T follicular helper cell (primary cell): Measurements from ENCODE around the gene PFN3.

Experiments
- DNase-seq: peaks from one replicate; pipeline ENCODE4 v3.0.0-alpha.2; 2020; ENCODE audit warnings: low read depth

Gene PFN3

DNA sequence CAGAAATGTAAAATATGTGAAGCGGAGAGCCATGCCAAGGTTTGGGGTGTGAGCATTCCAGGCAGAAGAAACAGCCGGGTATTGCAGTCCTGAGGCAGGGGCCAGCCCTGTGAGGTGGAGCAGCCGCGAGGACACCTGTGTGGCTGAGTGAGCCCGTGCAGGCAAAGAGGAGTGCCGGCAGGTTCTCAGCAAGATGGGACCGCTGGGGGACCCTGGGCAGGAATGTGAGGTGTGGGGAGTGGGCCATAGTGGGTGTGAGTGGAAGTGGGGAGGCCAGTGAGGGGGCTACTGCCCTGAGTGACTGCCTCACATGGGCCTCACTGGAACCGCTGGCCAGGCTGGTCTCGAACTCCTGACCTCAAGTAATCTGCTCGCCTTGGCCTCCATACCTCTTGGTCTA lies 38.0 kb upstream of the PFN3 start:
- DNase-seq: no peak

DNA sequence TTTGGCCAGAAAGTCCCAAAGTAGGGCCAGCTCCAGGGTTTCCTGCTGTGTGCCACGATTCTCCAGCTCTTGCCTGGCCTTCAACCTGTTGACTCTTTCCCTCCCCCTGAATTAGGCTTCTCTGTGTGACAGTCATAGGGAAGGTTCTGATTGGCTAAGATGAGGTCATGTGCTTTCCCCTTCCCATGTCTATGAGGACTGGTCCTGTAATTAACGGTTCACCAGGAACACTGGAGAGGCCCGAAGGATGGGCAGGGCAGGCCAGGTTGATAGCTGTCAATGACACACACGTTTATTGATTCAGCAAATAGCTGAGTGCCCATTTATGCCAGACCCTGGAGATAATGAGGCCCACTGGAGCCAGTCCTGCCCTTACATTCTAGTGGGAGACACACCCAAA lies 37.2 kb upstream of the PFN3 start:
- DNase-seq: no peak

DNA sequence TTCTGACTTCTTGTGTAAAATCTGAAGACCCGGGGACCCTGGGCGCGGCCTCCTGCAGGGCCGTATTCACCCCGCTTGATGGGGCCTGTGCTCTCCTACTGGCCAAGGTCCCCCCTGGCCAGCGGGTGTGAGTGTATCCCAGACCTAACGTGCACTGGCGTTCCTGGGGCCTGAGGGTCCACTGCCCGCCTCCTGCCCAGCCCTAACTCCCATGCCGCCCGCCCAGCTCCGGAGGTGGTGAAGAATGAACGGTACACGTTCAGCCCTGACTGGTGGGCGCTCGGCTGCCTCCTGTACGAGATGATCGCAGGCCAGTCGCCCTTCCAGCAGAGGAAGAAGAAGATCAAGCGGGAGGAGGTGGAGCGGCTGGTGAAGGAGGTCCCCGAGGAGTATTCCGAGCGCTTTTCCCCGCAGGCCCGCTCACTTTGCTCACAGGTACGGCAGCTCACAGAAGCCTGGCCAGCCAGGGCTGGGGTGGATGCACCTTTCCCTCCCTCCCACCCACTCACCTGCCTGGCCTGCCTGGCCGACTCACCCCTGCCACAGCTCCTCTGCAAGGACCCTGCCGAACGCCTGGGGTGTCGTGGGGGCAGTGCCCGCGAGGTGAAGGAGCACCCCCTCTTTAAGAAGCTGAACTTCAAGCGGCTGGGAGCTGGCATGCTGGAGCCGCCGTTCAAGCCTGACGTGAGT lies 35.5 kb upstream of the PFN3 start:
- no peak for DNase-seq

DNA sequence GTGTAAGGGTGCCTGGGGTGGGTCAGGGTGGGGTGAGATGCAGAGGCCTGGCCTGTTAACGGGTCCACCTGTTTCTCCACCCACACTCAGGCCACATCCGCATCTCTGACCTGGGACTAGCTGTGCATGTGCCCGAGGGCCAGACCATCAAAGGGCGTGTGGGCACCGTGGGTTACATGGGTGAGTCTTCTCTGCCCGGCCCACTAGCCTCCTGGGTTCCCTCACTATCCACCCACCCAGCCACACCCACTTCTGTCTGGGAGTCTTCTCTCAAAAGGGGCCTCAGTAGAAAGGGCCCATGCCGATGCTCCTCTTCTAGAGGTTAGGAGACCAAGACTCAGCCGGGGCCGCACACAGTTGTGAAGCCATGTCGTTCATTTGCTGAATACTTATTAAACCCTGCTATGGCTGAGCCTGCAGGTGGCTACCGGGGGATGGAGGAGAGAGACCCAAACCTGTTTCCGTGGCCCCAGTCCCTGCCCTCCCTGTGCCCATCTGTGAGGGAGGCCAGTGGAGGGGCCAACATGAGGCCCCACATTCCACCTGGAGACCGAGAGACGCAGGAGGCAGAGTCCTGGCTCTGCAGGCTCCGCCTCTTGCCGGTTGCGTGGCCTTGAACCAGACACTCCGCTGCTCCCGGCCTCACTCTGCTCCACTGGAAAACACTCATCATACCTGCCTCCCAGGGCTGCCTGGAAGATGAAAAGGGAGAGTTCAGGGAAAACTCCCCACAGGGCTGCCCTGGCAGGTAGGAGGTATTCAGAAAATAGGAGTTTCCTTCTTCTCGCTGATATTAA lies 34.7 kb upstream of the PFN3 start:
- no peak for DNase-seq

DNA sequence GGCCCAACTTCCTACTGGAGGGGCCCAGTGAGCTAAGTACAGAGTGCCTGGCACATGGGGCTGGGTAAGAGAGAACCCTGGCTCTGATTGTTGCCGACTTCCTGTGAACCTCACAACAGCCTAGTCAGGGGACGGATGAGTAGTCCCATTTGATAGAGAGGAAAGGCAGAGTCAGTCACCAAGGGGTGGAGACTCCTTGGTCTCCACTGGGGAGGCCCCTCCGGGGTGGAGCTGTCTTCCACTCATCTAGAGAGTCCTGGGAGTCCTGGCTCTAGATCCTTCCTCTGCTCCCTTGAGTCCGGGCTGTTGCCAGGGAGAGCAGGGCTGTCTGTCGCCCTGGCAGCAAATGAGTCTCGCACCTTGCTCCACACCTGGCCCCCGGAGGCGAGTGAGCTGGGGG lies 34.0 kb upstream of the PFN3 start:
- no peak for DNase-seq

DNA sequence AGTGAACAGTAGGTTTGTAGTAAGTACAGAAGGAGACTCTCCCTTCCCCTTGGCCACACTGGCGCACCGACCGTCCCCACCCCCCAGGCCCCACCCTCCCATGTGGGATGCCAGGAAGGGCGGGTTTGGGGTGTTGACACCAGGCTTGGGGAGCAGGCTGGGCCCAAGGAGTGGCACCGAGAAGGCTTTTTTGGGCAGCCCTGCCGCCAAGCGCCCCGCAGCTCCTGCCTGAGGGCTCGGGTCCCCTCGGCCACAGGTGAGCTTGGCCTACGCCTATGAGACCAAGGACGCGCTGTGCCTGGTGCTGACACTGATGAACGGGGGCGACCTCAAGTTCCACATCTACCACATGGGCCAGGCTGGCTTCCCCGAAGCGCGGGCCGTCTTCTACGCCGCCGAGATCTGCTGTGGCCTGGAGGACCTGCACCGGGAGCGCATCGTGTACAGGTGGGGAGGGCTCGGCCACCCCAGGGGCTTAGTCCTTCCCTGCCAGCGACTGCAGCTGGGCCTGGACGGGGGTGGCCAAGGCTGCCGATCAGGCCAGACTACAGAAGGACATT lies 33.3 kb upstream of the PFN3 start:
- DNase-seq: no peak

DNA sequence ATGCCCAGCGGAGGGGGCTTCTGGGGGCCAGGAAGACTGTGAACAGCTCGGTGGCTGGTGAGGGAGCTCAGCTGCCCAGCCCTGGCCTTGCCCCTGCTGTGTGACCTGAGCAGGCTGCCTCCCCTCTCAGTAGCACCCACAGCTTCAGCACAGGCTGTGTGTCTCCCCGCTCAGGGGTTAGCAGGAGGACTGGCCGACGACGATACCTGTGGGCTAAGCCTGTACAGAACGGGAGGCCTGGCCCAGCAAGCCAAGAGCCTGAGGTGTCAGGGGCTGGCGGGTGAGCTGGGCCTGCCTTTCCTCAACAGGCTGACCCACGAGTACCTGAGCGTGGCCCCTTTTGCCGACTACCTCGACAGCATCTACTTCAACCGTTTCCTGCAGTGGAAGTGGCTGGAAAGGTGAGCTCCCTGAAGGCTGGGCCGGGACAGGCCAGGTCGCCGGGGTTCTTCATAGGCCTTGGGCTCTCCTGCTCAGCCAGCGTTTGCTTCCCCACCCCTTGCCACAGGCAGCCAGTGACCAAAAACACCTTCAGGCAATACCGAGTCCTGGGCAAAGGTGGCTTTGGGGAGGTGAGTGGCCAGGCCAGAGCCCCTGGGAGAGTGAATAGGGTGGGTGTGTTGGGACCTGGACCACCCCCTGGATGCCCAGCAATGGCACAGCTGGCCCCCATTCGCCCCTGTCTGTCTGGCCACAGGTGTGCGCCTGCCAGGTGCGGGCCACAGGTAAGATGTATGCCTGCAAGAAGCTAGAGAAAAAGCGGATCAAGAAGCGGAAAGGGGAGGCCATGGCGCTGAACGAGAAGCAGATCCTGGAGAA lies 32.6 kb upstream of the PFN3 start:
- DNase-seq: no peak

DNA sequence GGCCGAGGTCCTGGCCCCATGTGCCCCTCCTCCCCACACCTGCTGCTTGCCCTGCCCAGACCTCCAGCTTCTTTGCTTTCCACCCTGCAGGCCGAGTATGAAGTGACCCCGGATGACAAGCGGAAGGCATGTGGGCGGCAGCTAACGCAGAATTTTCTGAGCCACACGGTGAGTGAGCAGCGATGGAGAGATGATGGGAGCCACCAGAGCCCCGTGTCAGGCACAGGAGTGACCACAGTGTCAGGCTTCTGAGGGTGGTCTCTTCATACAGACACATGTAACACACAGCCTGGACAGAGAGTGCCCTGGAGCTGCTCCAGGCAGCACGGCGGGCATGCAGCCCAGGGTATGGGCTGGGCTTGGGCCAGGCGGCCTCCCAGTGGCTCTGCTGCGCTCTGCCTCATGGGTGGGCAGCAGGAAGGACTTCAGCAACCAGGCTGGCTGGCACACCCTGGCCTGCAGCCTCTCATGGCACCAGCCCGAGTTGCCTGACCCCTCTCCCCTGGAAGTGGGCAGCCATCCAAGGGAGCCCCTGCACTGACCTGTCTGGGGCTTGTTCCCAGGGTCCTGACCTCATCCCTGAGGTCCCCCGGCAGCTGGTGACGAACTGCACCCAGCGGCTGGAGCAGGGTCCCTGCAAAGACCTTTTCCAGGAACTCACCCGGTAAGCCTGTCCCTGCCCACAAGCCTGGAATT lies 31.8 kb upstream of the PFN3 start:
- DNase-seq: no peak

DNA sequence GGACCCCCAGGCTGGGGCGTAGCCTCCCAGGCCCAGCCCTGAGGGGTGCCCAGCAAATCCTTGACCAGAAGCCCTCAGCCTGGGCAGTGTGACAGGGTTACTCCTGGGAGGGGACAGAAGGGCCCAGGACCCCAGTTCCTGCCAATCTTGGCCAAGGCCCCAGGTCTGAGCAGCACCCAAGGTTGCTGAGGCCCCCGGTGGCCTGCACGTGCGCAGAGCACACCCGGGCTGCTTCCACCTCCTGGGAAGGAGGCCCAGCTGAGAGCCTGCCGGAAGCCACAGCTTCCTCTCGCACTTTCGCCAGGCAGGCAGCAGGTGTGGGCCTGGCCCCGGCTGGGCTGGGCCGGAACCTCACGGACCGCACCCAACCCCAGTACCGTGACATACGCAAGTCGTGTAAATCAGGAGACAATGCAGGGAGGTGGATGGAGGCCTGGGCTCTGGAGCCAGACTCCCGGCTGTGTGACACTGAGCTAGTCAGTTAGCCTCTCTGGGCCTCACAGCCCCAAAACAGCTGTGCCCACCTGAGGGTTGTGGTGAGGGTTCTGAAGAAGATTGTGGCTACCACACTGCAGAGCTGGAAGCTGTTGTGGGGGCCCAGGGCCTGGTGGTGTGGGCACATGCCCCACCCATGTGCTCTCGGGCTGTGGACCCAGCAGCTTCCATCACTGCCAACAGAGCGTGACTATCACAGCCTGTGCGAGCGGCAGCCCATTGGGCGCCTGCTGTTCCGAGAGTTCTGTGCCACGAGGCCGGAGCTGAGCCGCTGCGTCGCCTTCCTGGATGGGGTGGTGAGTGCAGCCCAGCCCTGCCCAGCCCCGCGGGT lies 31.1 kb upstream of the PFN3 start:
- DNase-seq: peak; percentile 53

DNA sequence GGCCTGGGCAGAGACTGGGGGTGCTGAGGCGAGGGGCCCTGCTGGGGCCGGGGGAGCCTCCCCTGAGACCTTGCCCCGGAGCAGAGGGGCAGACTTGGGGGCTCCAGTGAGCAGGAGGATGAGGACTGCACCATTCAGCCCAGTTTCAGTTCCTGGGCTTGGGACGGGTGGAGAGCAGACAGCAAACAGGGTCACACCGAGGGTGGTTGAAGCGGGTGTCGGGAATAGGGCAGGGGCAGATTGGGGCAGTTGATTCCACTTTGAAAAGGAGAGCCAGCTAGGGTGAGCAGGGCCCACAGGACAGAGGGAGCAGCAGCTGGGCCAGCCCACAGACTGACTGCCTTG lies 30.5 kb upstream of the PFN3 start:
- no peak for DNase-seq

DNA sequence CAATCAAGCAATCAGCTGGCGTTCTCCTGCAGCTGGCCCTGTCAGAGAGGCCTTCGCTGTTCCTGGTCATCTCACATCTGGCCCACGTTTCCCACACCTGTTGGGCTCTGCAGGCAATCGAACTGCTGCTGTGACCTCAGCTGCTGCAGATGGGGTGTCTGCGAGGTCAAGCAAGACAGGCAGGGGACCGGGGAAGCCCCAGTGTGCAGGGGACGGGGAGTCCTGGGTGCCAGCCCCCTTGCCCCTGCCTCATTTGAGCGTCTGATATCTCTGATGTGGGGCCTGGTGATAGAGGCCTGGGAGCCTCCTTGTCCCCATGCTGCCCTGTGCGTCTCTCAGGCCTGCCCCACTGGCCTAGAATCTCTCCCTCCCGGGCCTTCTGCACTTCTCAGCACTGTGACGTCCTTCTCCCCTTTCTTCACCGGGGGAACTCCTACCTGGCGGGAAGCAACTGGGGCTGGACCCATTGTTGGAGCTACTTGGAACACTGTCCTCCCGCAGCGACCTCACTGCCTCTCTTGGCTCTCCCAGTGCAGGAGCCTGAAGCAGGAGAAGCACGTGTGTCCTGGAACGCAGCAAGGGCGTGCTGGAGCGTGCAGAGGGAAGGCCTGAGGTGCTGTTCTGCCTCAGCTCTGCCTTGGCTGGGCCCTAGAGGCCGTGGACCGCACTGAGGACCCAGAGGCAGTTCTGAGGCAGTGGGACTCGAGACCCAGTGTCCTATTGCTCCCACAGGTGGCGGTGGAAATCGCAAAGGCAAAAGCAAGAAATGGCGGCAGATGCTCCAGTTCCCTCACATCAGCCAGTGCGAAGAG lies 29.9 kb upstream of the PFN3 start:
- DNase-seq: no peak

DNA sequence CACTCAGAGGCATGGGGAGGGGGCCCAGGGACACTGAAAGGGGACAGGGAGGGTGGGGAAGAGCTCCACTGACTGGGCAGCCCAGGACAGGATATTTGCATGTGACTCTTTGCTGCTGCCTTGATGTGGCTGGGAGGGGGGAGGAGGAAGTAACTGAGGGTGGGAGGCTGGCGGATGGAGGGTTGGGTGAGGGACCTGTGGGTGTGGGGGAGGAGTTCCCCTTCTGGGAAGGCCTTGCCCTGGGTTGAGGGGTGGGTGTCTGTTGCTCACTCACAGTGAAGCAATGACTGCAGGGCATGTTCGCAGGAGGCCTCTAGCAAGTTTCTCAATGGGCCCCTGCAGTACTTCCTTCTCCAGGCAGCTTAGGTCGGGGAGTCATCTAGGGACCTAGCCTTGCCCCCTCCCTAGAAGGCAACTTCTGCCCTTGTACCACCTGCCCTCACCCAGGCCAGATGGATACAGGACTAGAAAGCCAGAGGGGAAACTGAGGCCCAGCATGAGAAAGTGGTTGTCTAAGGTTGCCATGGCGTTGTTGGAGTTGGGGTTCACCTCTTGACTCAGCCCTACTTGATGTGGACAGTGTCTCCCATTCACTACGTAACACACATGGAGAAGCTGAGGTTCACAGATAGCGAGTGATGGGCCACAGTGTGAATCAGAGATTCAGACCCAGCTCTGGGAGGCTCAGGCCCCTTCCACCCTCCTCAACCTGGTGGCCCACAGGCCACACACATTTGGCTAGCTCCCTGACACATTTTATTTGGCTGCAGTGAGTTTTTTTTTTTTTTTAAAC lies 29.0 kb upstream of the PFN3 start:
- peak; percentile 72 for DNase-seq

DNA sequence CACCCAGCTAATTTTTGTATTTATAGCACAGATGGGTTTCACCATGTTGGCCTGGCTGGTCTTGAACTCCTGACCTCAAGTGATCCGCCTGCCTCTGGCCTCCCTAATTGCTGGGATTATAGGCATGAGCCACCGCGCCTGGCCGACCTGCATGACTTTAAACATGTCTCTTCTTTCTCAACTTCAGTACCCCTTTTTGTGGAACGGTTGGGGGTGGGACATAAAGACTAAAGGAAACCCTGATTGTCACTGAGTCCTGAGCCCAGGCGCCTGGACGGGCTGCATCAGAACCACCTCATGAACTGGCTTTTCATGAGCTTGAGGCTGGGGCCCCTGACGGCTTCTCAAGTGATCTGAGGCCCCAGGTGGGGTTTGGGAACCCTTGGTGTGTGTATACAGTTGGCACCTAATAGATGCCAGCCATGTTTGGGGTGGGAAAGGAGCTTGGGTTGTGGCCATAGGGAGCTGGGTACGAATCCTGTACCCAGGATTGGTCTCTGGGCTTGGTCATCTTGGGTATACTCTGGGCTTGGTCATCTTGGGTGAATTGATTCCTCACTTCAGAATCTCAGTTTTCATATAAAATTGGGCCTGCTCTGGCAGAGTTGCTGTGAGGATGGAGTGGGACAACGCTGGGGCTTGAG lies 28.2 kb upstream of the PFN3 start:
- no peak for DNase-seq

DNA sequence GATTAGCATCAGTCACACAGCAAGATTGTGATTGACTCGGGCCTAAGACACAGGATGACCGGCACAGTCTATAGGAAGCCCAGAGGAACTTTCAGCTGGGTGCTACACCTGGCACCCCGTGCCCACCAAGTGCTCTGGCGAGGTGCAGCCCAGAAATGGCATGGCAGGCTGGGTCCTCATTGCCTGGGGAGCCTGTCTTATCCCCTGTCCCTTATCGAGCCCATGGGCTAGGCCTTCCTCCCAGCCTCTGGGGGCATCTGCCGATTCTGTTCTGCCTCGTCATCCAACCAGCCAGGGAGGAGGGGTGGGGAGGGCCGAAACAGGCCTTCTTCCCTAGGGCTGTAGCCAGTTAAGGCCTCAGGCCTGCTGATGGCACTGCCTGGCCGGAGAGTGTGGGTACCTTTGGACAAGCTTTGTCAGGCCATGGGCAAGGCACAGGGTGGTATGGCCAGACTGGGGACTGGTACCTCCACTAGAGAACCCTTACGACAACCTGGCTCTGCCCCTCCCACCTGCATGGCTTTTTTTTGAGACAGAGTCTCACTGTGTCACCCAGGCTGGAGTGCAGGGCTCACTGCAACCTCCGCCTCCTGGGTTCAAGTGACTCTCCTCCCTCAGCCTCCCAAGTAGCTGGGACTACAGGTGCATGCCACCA lies 27.6 kb upstream of the PFN3 start:
- DNase-seq: no peak

DNA sequence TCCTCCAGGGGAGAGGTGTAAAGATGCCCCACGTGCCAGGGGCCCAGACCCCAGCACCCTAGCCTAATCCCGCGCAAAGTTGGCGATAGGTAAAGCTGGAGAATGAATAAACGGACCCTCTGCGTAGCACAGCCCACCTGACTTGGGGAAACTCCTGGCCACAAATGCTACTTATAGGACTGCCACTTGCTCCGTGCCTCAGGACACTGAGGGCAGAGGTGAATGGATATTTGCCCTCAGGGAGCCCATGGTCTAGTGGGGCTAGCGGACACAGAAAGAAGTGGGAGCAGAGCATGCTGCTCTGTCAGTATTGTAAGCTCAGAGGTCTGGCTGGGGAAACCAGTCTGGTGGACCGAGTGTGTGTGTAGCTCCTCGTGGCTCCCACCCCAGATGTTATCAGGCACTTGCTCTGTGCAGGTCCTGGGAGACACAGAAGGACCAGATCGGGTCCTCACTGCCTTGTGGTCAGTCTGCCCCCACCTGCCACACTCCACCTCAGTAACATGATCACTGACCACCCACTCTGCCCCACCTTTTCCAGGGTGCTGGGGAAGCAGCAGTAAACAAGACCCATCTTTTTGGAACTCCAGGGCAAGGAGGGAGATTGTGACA lies 26.9 kb upstream of the PFN3 start:
- DNase-seq: no peak

DNA sequence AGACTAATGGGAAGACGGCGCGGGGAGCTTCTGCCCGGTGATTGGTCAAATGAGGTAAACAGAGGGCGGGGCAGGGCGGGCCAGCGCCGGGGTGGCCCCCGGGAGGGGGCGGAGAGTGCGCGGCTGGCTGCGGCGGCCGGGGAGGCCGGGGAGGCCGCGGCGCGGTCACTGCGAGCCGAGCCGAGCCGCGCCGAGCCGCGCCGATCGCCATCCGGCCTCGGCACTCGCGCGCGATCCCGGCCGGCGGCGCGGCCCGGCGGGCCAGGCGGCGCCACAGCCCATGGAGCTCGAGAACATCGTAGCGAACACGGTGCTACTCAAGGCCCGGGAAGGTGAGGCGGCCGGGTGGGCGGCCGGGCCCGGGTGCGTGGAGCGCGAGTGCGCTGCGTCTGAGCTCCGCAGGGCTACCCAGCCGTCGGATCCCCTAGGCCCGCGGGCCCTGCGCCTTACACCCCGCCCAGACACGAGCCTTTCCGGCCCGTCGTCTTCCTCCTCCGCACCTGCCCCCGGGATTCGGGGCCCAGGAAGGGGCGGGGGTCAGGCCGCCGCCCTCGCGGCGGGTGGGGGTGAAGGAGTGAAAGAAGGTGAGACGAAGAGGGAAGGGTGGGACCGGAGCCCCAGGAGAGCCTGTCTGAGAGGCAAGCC lies 26.2 kb upstream of the PFN3 start, which contains the start of gene GRK6:
GRK6 (plus strand) TSS at position 111 of the 645 bp plus-strand sequence; CDS start at position 281, 170 bp downstream.
- DNase-seq: peak; percentile 57
